NCI-H2029 treated with DMSO at 0.1 percent for 48 hours (cell line): ENCODE measurements around the gene PPP1R1B.
A peak's percentile ranks its signal among the peaks of the same experiment; 100 is the strongest.

ENCODE experiments used
- DNase-seq: peaks from one replicate; lab custom pipeline; 2025; lab: John Stamatoyannopoulos, UW

Gene PPP1R1B

GRCh38 chr17:39667262-39667944 is 40.7 kb downstream of the PPP1R1B start:
- no peak for DNase-seq

GRCh38 chr17:39667945-39668924 is 41.5 kb downstream of the PPP1R1B start, which contains the start of gene PNMT:
PNMT (plus strand) TSS chr17:39668453; CDS start chr17:39668476, 23 bp downstream.
- no peak for DNase-seq

GRCh38 chr17:39669897-39670735 is 43.4 kb downstream of the PPP1R1B start:
- no peak for DNase-seq

- DNase-seq = no peak
These were observed 44.0 kb downstream of the PPP1R1B start for GRCh38 chr17:39670746-39671145.

- no peak for DNase-seq
These were observed 45.1 kb downstream of the PPP1R1B start for GRCh38 chr17:39671651-39672521.

- DNase-seq = no peak
These were observed 46.0 kb downstream of the PPP1R1B start for GRCh38 chr17:39672522-39673334.

- DNase-seq = no peak
These were observed 46.8 kb downstream of the PPP1R1B start for GRCh38 chr17:39673335-39674081.

- DNase-seq = no peak
These were observed 47.4 kb downstream of the PPP1R1B start for GRCh38 chr17:39674179-39674578.

GRCh38 chr17:39674702-39675389 is 48.1 kb downstream of the PPP1R1B start:
- no peak for DNase-seq

- no peak for DNase-seq
These were observed 48.8 kb downstream of the PPP1R1B start for GRCh38 chr17:39675390-39676082.

- DNase-seq = peak; percentile 64
These were observed 49.6 kb downstream of the PPP1R1B start for GRCh38 chr17:39676198-39676819.

- no peak for DNase-seq
These were observed 50.3 kb downstream of the PPP1R1B start for GRCh38 chr17:39677072-39677471.

- DNase-seq = peak; percentile 18
These were observed 51.0 kb downstream of the PPP1R1B start for GRCh38 chr17:39677542-39678339.

- no peak for DNase-seq
These were observed 51.8 kb downstream of the PPP1R1B start for GRCh38 chr17:39678340-39679116.

- DNase-seq = no peak
These were observed 52.9 kb downstream of the PPP1R1B start for GRCh38 chr17:39679521-39680192.
